ENCODE data around the gene MMP17.
"Not testable (repeated sequence)": the region's sequence is repeated elsewhere in the genome, so short reads cannot be mapped to it uniquely, and the experiment has no call there.

The MMP17 gene

GRCh38 chr12:131867891-131868675, 39.9 kb downstream of the MMP17 start:
- H3K36me3 ChIP-seq = no peaks in the 10 kb centered on the region
- peak; percentile 6 for DNase-seq
- H3K27me3 ChIP-seq = no peaks in the 10 kb centered on the region
- no peak overlapping the region for H3K4me3 ChIP-seq (ENCODE audit: low read depth, low read length)
- TF ChIP-seq, protein P1, sequence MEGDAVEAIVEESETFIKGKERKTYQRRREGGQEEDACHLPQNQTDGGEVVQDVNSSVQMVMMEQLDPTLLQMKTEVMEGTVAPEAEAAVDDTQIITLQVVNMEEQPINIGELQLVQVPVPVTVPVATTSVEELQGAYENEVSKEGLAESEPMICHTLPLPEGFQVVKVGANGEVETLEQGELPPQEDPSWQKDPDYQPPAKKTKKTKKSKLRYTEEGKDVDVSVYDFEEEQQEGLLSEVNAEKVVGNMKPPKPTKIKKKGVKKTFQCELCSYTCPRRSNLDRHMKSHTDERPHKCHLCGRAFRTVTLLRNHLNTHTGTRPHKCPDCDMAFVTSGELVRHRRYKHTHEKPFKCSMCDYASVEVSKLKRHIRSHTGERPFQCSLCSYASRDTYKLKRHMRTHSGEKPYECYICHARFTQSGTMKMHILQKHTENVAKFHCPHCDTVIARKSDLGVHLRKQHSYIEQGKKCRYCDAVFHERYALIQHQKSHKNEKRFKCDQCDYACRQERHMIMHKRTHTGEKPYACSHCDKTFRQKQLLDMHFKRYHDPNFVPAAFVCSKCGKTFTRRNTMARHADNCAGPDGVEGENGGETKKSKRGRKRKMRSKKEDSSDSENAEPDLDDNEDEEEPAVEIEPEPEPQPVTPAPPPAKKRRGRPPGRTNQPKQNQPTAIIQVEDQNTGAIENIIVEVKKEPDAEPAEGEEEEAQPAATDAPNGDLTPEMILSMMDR (IDR thresholded peaks at IDR 0.05; ENCODE audit: low read depth, low read length) = no peak
- H3K4me1 ChIP-seq = peaks cover 4% of the 10 kb centered on the region
- H3K9me3 ChIP-seq = no peaks in the 10 kb centered on the region

DNA sequence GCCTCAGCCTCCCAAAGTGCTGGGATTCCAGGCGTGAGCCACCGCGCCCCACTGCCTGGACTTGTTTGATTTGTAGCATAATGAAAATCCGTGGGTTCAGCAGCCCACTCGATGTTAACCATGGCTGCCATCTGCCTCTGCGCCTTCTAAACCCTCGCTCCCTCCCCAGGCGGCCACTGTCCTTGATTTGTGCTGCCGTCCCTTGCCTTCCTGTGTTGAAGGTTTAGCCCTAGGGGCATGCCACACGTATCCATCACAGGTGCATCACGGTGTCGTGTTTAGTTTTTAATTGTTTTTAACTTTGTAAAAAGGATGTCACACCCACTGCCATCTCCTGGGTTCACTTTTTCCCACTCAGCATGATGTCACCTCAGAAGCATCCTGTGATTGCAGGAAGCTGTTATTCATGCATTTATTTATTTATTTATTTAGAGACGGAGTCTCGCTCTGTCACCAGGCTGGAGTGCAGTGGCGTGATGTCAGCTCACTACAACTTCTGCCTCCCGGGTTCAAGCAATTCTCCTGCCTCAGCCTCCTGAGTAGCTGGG, 41.8 kb downstream of the MMP17 start:
- H3K4me1 ChIP-seq = no peaks in the 10 kb centered on the region
- TF ChIP-seq, protein P1 (IDR thresholded peaks at IDR 0.05; ENCODE audit: low read depth, low read length) = no peak
- no peaks in the 10 kb centered on the region for H3K9me3 ChIP-seq
- no peaks in the 10 kb centered on the region for H3K27me3 ChIP-seq
- no peaks in the 10 kb centered on the region for H3K36me3 ChIP-seq
- H3K4me3 ChIP-seq (ENCODE audit: low read depth, low read length) = no peak overlapping the region
- no peak for DNase-seq

GRCh38 chr12:131871677-131872076, 43.5 kb downstream of the MMP17 start:
- Histone ChIP-seq H3K4me3 (ENCODE audit: low read depth, low read length) (no peak overlapping the region), H3K4me1 (no peaks in the 10 kb centered on the region), H3K27me3 (no peaks in the 10 kb centered on the region), H3K9me3 (no peaks in the 10 kb centered on the region), H3K36me3 (no peaks in the 10 kb centered on the region)
- TF ChIP-seq, protein P1 (IDR thresholded peaks at IDR 0.05; ENCODE audit: low read depth, low read length) = no peak
- no peak for DNase-seq

DNA sequence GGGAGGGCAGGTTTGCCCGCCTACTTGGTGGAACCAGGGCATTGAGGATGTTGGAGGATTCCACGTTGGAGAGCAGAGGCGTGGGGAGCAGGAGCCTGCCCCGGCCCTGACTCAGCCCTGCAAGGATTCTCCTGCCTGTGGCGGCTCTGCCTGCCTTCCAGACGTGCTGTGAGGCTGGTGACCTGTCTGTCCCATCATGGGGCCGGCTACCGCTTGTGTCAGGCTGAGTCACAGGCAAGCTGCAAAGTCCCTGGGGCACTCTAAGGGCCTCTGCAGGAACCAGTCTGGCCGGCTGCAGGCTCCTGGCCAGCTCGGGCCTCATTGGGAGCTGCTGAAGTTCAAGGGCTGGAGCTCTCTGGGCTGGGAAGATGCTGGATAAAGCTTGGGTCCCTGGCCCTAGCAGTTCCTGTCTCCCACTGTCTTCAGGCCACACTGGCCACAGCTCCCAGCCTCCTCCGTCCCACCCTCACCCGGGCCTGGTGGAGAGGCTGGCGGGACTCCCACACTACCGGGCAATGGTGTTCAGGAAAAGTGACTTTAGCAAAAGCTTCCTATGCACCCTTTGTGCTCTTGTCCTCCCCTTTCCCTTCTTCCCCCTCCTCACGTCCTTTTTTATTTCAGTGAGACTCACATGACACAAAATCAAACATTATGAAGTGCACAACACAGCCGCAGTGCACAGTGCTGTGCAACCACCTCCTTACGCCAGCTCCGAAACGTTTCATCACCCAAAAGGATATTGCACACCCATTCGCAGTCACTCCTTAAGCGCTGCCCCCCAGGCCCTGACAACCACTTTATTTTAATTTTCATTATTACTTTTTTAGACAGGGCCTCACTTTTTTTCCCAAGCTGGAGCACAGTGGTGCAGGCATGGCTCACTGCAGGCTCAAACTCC, 44.2 kb downstream of the MMP17 start:
- Histone ChIP-seq H3K4me3 (ENCODE audit: low read depth, low read length) (no peak overlapping the region), H3K4me1 (no peaks in the 10 kb centered on the region), H3K27me3 (no peaks in the 10 kb centered on the region), H3K9me3 (no peaks in the 10 kb centered on the region), H3K36me3 (no peaks in the 10 kb centered on the region)
- peak; percentile 73 for DNase-seq
- TF ChIP-seq, protein P1 (IDR thresholded peaks at IDR 0.05; ENCODE audit: low read depth, low read length) = no peak

DNA sequence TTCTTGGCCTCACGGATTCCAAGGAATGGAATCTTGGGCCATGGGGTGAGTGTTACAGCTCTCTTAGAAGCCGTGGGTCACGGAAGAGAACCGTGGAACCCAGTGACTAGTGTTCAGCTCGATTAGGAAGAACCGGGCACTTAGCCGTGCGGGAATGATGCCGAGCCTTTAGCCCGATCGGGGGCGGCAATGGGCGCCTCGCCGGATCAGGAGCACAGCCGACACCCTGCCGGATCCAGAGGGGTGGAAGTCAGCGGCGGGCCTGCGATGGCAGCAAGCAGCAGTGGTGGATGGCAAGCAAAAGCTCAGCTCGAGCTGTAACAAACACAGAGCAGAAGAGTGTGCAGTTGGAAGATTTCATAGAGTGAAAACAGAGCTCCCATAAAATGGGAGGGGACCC, 45.1 kb downstream of the MMP17 start:
- no peaks in the 10 kb centered on the region for H3K36me3 ChIP-seq

DNA sequence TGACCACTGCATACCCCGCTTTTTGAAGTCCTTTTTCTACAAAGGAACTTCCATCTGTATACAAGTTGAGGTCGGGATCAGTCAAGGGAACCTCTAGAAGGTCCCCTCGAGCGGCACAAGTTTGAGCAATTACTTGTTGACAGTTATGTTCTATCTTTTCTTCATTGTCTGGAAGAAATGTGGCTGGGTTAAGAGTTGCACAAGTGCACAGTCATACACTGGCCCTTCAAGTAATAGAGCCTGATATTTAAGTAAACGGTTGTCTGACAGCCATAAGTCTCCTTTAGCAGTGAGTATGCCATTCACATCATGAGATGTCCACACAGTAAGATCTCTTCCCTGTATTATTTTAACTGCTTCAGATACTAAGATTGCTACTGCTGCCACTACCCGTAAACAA, 46.8 kb downstream of the MMP17 start:
- H3K4me3 ChIP-seq (ENCODE audit: low read depth, low read length); H3K27me3 ChIP-seq; DNase-seq; H3K4me1 ChIP-seq; H3K9me3 ChIP-seq; H3K36me3 ChIP-seq: not testable (repeated sequence)

More for the DNA sequence above, 45.1 kb downstream of the MMP17 start:
- Histone ChIP-seq H3K9me3 (no peaks in the 10 kb centered on the region), H3K4me1 (no peaks in the 10 kb centered on the region), H3K4me3 (ENCODE audit: low read depth, low read length) (no peak overlapping the region), H3K27me3 (no peaks in the 10 kb centered on the region)
- no peak for DNase-seq
- TF ChIP-seq, protein P1 (IDR thresholded peaks at IDR 0.05; ENCODE audit: low read depth, low read length) = no peak

DNA sequence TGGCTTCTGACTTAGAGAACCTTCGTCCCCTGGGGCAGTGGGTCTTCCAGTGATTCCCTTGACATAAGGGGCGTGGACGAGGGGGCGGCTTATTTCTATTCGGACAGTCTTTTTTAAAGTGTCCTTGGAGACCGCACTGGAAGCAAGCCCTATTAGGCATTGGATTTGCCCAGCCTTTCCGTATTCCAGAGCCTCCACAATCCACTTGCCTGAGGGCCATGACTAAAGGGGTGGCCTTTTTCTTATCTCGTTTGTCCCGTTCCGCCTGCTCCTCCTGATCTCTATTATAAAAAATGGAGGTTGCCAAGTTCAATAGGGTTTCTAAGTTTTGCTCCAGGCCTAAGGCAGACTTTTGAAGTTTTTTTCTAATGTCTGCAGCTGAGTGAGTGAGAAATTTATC, 49.0 kb downstream of the MMP17 start:
- not testable (repeated sequence) for H3K9me3 ChIP-seq; H3K4me1 ChIP-seq; H3K4me3 ChIP-seq (ENCODE audit: low read depth, low read length); H3K27me3 ChIP-seq; H3K36me3 ChIP-seq
- peak; percentile 36 for DNase-seq

DNA sequence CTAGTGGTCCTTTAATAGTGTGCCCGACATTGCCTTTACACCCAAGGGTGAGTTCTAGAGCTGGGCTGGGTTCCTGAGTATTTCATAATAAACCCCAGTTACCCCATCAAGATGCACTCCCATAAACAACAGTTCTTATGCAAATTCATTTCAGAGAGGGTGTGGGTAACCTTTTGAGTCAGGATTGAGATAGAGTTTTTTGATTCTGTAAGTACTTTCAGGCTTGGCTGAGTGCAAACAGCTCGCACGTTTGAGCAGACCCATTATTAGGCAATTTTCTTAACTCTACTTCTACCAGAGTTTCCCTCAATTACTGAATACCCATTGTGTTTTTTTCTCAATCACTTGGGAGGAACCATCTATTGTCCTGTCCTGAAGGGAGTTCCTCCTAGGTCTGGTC, 50.2 kb downstream of the MMP17 start:
- H3K4me1 ChIP-seq, H3K9me3 ChIP-seq: not testable (repeated sequence)

More for the DNA sequence above, 50.2 kb downstream of the MMP17 start:
- not testable (repeated sequence) for H3K4me3 ChIP-seq (ENCODE audit: low read depth, low read length); H3K36me3 ChIP-seq; H3K27me3 ChIP-seq; DNase-seq

Measured in BE2C (cell line).